Fibroblast of villous mesenchyme (primary cell): ENCODE results near the gene CCN2. TPM values are rescaled to one million over a fixed set of nuclear protein-coding genes. Genes with fewer than 3 reads are reported as not detected.

ENCODE experiments used
- DNase-seq: peaks from one replicate; pipeline ENCODE4 v3.0.0-alpha.2; 2010; ENCODE audit warnings: low read depth
- H3K4me3 ChIP-seq: 2 replicates; pipeline ENCODE4 v1.5.1; 2011; ENCODE audit warnings: low read depth, mild to moderate bottlenecking, low read length
- CTCF ChIP-seq: IDR thresholded peaks from 2 replicates; pipeline ENCODE4 v1.5.1; 2012; ENCODE audit warnings: low read depth, mild to moderate bottlenecking, low read length; ENCODE audit not compliant: insufficient read depth
- total RNA-seq: library from RNA; depleted of rRNA; stranded (reverse); fragments of >200 nt; gene quantifications from 2 replicates; pipeline ENCODE4 v1.2.3, GENCODE V29; 2012

The CCN2 gene
- total RNA-seq, 1 donor: 177 TPM

GRCh38 chr6:131967948-131968347, 16.8 kb upstream of the CCN2 start:
- no peak for TF ChIP-seq CTCF
- no peak for DNase-seq

GRCh38 chr6:131966443-131966842, 15.3 kb upstream of the CCN2 start:
- no peak overlapping the region for H3K4me3 ChIP-seq
- no peak for TF ChIP-seq CTCF
- peak; percentile 91 for DNase-seq

More at GRCh38 chr6:131967948-131968347, 16.8 kb upstream of the CCN2 start:
- no peak overlapping the region for H3K4me3 ChIP-seq

GRCh38 chr6:131963063-131963462, 11.9 kb upstream of the CCN2 start:
- TF ChIP-seq CTCF: no peak
- no peak for DNase-seq
- H3K4me3 ChIP-seq: no peak overlapping the region

DNA sequence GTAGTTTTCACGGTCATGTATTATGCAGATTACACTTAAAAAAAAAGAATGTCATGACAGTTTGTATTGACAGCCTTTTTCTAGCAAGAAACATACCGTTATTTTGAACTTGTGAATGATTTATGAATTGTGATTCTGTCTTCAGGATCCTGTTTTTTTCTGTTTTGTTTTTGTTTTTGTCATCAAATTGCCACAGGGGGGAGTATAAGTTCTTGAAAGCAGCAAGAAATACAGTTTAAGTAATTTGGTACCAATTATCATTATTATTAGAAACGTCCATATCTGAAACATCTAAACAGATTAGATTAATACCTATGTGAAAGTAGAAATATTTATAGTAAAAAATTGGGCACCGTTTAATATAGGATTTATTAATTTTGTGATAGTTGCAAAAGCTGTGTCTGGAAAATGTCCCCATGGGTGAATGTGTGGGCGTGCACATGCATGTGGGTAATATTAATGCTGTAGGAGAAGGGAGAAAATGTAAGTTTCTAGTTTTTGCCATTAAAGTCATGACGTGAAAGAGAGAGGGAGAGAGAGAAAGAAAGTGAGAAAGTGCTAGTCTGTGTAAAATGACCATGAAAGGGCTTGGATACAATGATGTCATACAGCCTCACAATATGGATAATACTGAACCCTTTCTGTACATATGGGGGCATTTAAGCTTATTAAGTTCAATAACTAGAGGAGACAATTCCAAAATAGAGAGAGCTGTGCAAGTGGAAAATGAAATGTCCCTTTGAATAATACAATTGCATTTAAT, 9.4 kb upstream of the CCN2 start:
- no peak overlapping the region for H3K4me3 ChIP-seq
- TF ChIP-seq CTCF: peak; percentile 43
- peak; percentile 48 for DNase-seq

DNA sequence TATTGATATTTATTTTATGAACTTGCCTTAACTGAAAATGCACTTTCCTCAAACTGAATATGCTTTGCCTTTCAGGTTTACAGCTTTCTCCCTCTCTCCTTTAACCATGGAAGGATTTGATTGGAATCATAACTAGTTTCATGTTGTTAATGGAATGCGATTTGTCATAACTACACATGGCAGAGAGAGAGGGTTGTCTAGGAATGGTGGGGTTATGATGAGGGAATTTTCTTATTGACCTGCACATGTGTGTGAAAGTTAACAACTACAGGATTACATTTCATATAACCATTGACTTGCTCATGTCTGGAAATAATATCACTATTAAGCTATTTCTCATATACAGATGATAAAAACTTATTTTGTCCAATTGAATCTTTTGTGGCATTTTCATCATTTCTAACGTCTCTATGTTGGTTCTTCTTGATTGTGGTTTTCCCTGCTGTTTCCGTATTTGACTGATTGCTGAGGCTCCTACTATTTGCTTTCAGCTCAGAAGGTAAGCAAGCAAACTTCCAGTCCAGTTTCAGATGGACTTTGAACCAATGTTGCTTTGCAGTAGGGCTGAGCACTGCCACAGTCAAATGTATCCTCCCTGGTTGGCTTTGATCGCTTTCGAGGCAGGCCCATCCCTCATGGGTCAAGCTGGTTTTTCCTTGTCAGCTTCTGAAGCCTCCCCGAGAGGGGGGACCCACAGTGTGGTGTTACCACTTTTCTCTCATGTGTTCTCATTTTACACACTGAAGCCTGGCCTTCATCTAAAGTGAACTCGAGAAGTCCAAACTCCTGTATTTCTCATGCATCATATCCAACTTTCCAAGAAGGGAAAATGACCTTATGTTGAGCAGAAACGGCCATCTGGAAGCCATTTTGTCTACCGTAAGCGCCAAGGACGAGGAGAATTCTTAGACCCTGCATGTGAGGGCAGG, 7.6 kb upstream of the CCN2 start:
- no peak overlapping the region for H3K4me3 ChIP-seq
- no peak for TF ChIP-seq CTCF
- DNase-seq: no peak

DNA sequence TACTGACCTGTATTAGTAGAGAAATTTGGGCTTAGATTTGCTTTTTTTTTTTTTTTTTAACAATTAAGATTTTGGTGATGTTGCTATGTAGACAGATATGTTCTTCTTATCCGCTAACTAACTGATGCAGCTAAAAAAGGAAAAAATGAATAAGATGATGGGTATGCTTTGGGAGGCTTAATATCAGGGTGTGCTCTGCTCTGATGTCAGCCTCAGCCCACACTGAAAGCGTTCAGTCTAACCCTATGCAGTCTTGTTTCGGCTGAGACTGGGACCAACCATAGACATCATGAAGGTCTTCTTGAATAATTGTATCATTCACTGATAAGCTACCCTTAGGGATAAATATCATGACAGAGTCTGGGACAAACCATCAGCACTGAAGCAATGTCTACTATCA, 6.9 kb upstream of the CCN2 start:
- no peak for DNase-seq
- TF ChIP-seq CTCF: no peak
- H3K4me3 ChIP-seq: no peak overlapping the region
